ENCODE measurements around the gene CRYGN.

CRYGN gene

GRCh38 chr7:151462306-151462779 lies 22.4 kb upstream of the CRYGN start:
- Histone ChIP-seq H3K27ac (no peak overlapping the region), H3K36me3 (peaks cover 27% of the 10 kb centered on the region), H3K27me3 (peaks cover 26% of the 10 kb centered on the region), H3K4me1 (ENCODE audit: control insufficient read depth in 1 of 2, insufficient read depth in 1 of 2, low read depth in 1 of 2, low read length in 1 of 2) (no peaks in the 10 kb centered on the region), H3K4me3 (ENCODE audit: low read depth in 1 of 2, low read length in 1 of 2) (no peak overlapping the region), H3K9me3 (no peaks in the 10 kb centered on the region)
- no peak for TF ChIP-seq CTCF (IDR thresholded peaks at IDR 0.05)

GRCh38 chr7:151461942-151462230 lies 21.9 kb upstream of the CRYGN start:
- Histone ChIP-seq H3K4me3 (ENCODE audit: low read depth in 1 of 2, low read length in 1 of 2) (no peak overlapping the region), H3K4me1 (ENCODE audit: control insufficient read depth in 1 of 2, insufficient read depth in 1 of 2, low read depth in 1 of 2, low read length in 1 of 2) (no peaks in the 10 kb centered on the region), H3K9me3 (no peaks in the 10 kb centered on the region), H3K27me3 (peaks cover 26% of the 10 kb centered on the region), H3K36me3 (peaks cover 22% of the 10 kb centered on the region), H3K27ac (no peak overlapping the region)
- TF ChIP-seq CTCF (IDR thresholded peaks at IDR 0.05): no peak

GRCh38 chr7:151461096-151461941 lies 21.4 kb upstream of the CRYGN start:
- Histone ChIP-seq H3K4me1 (ENCODE audit: control insufficient read depth in 1 of 2, insufficient read depth in 1 of 2, low read depth in 1 of 2, low read length in 1 of 2) (no peaks in the 10 kb centered on the region), H3K9me3 (no peaks in the 10 kb centered on the region), H3K36me3 (peaks cover 18% of the 10 kb centered on the region), H3K4me3 (ENCODE audit: low read depth in 1 of 2, low read length in 1 of 2) (no peak overlapping the region), H3K27me3 (peaks cover 26% of the 10 kb centered on the region), H3K27ac (no peak overlapping the region)
- TF ChIP-seq CTCF (IDR thresholded peaks at IDR 0.05): no peak

- H3K36me3 ChIP-seq: peaks cover 10% of the 10 kb centered on the region
- TF ChIP-seq CTCF (IDR thresholded peaks at IDR 0.05): no peak
- no peak overlapping the region for H3K4me3 ChIP-seq (ENCODE audit: low read depth in 1 of 2, low read length in 1 of 2)
Measured at GRCh38 chr7:151460474-151460855, 20.5 kb upstream of the CRYGN start.

GRCh38 chr7:151459726-151460473 lies 20.0 kb upstream of the CRYGN start:
- Histone ChIP-seq H3K27me3 (peaks cover 26% of the 10 kb centered on the region), H3K27ac (no peak overlapping the region), H3K4me3 (ENCODE audit: low read depth in 1 of 2, low read length in 1 of 2) (no peak overlapping the region), H3K36me3 (peaks cover 4% of the 10 kb centered on the region), H3K9me3 (no peaks in the 10 kb centered on the region), H3K4me1 (ENCODE audit: control insufficient read depth in 1 of 2, insufficient read depth in 1 of 2, low read depth in 1 of 2, low read length in 1 of 2) (no peaks in the 10 kb centered on the region)
- TF ChIP-seq CTCF (IDR thresholded peaks at IDR 0.05): no peak

More at GRCh38 chr7:151460474-151460855, 20.5 kb upstream of the CRYGN start:
- Histone ChIP-seq H3K4me1 (ENCODE audit: control insufficient read depth in 1 of 2, insufficient read depth in 1 of 2, low read depth in 1 of 2, low read length in 1 of 2) (no peaks in the 10 kb centered on the region), H3K27me3 (peaks cover 26% of the 10 kb centered on the region), H3K9me3 (no peaks in the 10 kb centered on the region), H3K27ac (no peak overlapping the region)
